ENCODE results near the gene CRHR2.

CRHR2 gene

GRCh38 chr7:30650421-30650808 lies 31.8 kb downstream of the CRHR2 start:
- no peak for TF ChIP-seq CTCF (IDR thresholded peaks at IDR 0.05)

GRCh38 chr7:30649717-30650420 lies 32.4 kb downstream of the CRHR2 start:
- TF ChIP-seq CTCF (IDR thresholded peaks at IDR 0.05) = no peak

DNA sequence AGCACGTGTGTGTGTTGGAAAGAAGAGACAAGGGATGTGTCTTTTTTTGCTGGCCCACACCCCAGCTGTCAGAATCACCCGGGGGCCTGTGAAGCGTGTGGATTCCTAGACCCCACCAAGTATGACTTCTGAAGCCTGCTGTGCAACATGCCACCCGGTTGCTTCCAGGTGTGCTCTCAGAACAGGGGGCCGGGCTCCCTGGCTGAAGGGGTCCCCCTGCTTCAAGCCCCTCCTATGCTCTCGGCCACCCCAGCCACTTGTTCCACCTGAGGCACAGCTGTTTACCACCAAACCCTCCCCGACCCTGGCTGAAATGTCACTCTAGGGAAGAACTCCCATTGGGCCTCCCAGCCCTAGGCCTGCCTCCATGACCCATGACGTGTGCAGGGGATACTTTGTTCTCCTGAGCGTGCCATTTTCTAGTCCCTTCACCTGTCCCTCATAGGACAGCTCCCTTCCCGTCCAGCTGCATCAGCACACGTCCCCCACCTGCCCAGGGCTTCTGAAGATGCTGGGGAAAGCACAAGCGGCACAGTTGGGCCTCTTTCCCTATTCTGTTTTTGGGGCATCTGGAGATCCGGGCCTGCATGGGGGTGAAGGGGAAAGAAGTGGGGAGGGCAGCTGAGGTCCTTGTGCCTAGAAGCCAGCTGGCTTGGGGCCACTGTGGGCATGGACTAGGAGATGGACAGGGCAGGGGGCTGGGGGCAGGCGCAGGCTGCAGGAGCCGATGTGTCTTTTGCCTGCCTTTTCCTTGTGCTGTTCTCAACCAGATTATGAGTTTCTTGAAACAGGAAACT lies 33.3 kb downstream of the CRHR2 start:
- TF ChIP-seq CTCF (IDR thresholded peaks at IDR 0.05) = no peak

GRCh38 chr7:30647589-30648364 lies 34.5 kb downstream of the CRHR2 start:
- TF ChIP-seq CTCF (IDR thresholded peaks at IDR 0.05) = no peak

GRCh38 chr7:30646154-30646553 lies 36.1 kb downstream of the CRHR2 start:
- no peak for TF ChIP-seq CTCF (IDR thresholded peaks at IDR 0.05)

DNA sequence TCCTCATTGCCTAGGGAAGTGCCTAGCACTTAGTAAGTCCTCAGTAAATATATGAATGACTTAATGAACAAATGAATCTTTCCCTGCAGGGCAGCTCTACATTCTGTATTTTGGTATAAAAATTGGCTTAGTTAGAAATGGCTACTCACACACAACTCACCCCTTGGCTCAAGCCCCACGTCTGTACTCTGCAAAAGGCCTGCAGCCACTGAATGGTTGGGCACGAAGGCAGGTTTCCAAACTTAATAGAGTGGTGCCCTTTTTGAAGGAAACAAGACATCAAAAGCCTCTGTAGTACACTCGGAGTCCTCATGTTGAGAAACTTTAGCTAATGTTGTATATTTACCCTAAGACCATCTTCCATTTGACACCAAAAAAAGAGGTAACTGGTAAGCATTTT lies 36.6 kb downstream of the CRHR2 start:
- TF ChIP-seq CTCF (IDR thresholded peaks at IDR 0.05) = no peak

- TF ChIP-seq CTCF (IDR thresholded peaks at IDR 0.05) = no peak
Observed at GRCh38 chr7:30644286-30644955, 37.8 kb downstream of the CRHR2 start.
